HFFc6 (cell line): ENCODE measurements around the gene LRRC4B. TPM values are rescaled to one million over a fixed set of nuclear protein-coding genes. Genes with fewer than 3 reads are reported as not detected.
"Not testable (repeated sequence)": the region's sequence is repeated elsewhere in the genome, so short reads cannot be mapped to it uniquely, and the experiment has no call there.

ENCODE experiments used
- DNase-seq: peaks from one replicate; pipeline ENCODE4 v3.0.0-alpha.2; 2018
- H3K27ac Mint-ChIP-seq: 2 replicates; pipeline ENCODE4 v1.8.0; 2020; ENCODE audit warnings: mild to moderate bottlenecking, mixed read lengths
- H3K27me3 Mint-ChIP-seq: 2 replicates; pipeline ENCODE4 v1.8.0; 2021; ENCODE audit warnings: mild to moderate bottlenecking, moderate library complexity, mixed read lengths; ENCODE audit not compliant: insufficient read depth
- H3K36me3 Mint-ChIP-seq: 2 replicates; pipeline ENCODE4 v1.8.0; 2021; ENCODE audit warnings: low read depth, mixed read lengths
- H3K4me1 Mint-ChIP-seq: 2 replicates; pipeline ENCODE4 v1.8.0; 2020; ENCODE audit warnings: low read depth, mixed read lengths
- H3K4me3 Mint-ChIP-seq: 2 replicates; pipeline ENCODE4 v1.8.0; 2020; ENCODE audit warnings: mild to moderate bottlenecking, moderate library complexity, mixed read lengths
- H3K9me3 Mint-ChIP-seq: 2 replicates; pipeline ENCODE4 v1.8.0; 2020; ENCODE audit warnings: mild to moderate bottlenecking, mixed read lengths
- long read RNA-seq: library from polyadenylated mRNA; unstranded; transcript quantifications from one replicate; pipeline ENCODE4 v2.0.0, GENCODE V29; 2019
- total RNA-seq, 6 experiments: library from RNA; stranded (reverse); fragmentation: NEBNext Ultra II Directional; extraction: Animal tissue kit (Norgen Biotek cat#: 25700); gene quantifications; 2 replicates in 1 of 6; 3 replicates in 5 of 6; pipeline ENCODE4 v1.2.3, GENCODE V29; 2021
- TF ChIP-seq, protein P1 (sequence below): fragments of 200-600 bp; sonication (generic); IDR thresholded peaks from 2 replicates; pipeline ENCODE4 v1.5.0; 2021; ENCODE audit warnings: antibody characterized with exemption, mild to moderate bottlenecking

LRRC4B gene
- under 1 TPM; 0.07 to 0.14 (median 0.08) TPM for total RNA-seq
- long read RNA-seq, result 0 reads

- no peak within 1 kb of the TSS for H3K27ac Mint-ChIP-seq
- TF ChIP-seq, protein P1, sequence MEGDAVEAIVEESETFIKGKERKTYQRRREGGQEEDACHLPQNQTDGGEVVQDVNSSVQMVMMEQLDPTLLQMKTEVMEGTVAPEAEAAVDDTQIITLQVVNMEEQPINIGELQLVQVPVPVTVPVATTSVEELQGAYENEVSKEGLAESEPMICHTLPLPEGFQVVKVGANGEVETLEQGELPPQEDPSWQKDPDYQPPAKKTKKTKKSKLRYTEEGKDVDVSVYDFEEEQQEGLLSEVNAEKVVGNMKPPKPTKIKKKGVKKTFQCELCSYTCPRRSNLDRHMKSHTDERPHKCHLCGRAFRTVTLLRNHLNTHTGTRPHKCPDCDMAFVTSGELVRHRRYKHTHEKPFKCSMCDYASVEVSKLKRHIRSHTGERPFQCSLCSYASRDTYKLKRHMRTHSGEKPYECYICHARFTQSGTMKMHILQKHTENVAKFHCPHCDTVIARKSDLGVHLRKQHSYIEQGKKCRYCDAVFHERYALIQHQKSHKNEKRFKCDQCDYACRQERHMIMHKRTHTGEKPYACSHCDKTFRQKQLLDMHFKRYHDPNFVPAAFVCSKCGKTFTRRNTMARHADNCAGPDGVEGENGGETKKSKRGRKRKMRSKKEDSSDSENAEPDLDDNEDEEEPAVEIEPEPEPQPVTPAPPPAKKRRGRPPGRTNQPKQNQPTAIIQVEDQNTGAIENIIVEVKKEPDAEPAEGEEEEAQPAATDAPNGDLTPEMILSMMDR, result no peak
- no peaks in the 10 kb centered on the region for H3K9me3 Mint-ChIP-seq
- H3K36me3 Mint-ChIP-seq, result no peaks in the 10 kb centered on the region
- H3K4me1 Mint-ChIP-seq, result no peaks in the 10 kb centered on the region
- no peak for DNase-seq
- peaks cover 37% of the 10 kb centered on the region for H3K27me3 Mint-ChIP-seq
- no peak within 1 kb of the TSS for H3K4me3 Mint-ChIP-seq
Observed at GRCh38 chr19:50567882-50568727, at the start of gene LRRC4B. TSS of gene LRRC4B (minus strand) at chr19:50568435. CDS start at chr19:50548838, 19,597 bp downstream.

GRCh38 chr19:50612504-50613404, 44.5 kb upstream of the LRRC4B start:
- not testable (repeated sequence) for H3K27ac Mint-ChIP-seq, H3K4me3 Mint-ChIP-seq, H3K4me1 Mint-ChIP-seq, DNase-seq, H3K36me3 Mint-ChIP-seq, H3K9me3 Mint-ChIP-seq, H3K27me3 Mint-ChIP-seq

DNA sequence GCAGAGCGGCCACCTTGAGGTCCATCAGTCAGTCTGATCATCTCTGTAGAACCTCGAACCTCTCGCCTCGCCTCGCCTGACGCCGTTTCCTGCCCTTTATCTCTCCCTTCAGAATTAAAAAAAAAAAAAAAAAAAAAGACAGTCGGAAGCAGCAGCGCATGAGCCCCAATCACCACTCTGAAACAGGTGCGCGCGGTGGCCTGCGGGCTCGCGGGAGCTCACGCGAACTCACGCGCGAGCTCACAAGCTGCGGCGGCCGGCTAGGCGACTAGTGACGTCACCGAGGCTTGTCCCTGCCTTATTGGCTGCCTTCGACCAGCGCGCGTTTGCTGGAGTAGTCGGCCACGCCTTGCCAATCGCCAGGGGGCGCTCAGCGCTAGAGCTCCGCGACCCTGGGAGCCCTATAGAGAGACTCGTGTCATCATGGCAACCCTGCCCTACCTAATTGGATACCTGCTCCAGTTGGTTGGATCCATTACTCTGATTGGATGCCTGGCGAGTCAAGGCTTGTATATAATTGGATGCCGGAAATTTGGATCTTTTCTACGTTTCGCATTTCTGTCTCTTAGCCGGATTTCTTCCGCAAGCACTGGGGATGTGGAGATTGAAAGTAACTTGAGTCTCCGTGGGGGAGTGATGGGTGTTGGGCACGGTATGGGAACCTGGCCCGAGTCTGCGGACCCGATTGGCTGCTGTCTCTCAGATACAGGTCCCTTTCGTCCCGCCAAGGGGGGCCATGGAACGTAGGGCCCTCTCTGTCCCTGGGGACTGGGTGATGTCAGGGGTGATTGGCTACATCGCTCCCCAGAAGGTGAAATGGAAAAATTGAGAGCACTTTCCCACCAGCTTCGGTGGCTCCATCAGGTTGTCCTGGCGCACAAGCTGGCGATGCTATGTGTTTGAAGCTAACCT, 39.9 kb upstream of the LRRC4B start:
- peaks cover 6% of the 10 kb centered on the region for H3K36me3 Mint-ChIP-seq
- H3K27ac Mint-ChIP-seq, result no peak overlapping the region
- TF ChIP-seq, protein P1, result peak; percentile 43; the same call in 1 of the 2 replicates
- peaks cover 9% of the 10 kb centered on the region; the same call in 1 of the 2 replicates for H3K9me3 Mint-ChIP-seq
- H3K27me3 Mint-ChIP-seq, result no peaks in the 10 kb centered on the region; the same call in none of the 2 replicates
- H3K4me1 Mint-ChIP-seq, result no peaks in the 10 kb centered on the region
- H3K4me3 Mint-ChIP-seq, result no peak overlapping the region
- DNase-seq, result peak; percentile 1

DNA sequence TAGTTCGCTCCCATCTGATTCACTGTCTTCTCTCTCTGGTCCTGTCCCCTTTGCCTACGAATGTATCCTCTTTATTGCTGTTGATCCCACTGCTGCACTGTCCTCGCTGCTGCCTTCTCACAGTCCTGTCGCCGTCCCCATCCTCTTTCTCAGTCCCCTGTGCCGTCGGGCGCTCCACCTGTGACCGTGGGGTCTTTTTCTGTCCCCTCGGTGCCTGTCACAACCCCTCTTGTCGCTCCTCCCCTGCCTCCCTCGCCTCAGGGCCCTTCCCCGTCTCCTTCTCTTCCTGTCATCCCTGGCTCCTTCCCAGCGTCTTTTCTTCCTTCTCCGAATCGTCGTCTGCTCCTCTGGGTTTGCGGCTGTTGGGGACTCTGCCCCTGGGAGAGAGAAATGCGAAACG, 39.2 kb upstream of the LRRC4B start:
- TF ChIP-seq, protein P1, result no peak
- Mint-ChIP-seq H3K9me3 (peaks cover 9% of the 10 kb centered on the region; the same call in 1 of the 2 replicates), H3K4me3 (no peak overlapping the region), H3K36me3 (peaks cover 6% of the 10 kb centered on the region), H3K27me3 (no peaks in the 10 kb centered on the region; the same call in none of the 2 replicates), H3K27ac (no peak overlapping the region), H3K4me1 (no peaks in the 10 kb centered on the region)
- no peak for DNase-seq

DNA sequence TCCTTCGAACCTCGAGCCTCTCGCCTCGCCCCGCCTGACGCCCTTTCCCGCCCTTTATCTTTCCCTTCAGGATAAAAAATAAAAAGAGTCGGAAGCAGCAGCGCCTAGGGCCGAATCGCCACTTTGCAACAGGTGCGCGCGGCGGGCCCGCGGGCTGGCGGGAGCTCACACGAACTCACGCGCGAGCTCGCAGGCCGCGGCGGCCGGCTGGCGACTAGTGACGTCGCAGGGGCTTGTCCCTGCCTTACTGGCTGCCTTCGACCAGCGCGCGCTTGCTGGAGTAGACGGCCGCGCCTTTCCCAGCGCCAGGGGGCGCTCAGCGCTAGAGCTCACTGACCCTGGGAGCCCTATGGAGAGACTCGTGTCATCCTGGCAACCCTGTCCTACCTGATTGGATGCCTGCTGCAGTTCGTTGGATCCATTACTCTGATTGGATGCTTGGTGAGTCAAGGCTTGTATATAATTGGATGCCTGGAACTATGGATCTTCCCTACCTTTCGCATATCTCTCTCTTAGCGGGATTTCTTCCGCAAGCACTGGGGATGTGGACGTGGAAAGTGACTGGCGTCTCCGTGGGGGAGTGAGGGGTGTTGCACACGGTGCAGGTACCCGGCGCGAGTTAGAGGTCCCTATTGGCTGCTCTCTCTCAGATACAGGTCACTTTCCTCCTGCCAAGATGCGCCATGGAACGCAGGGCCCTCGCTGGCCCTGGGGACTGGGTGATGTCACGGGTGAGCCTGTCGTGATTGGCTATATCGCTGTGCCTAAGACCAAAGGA, 38.0 kb upstream of the LRRC4B start:
- not testable (repeated sequence) for H3K27me3 Mint-ChIP-seq, DNase-seq, H3K9me3 Mint-ChIP-seq, H3K4me1 Mint-ChIP-seq, H3K27ac Mint-ChIP-seq, H3K36me3 Mint-ChIP-seq, H3K4me3 Mint-ChIP-seq
- TF ChIP-seq, protein P1, result peak; percentile 20; the same call in 1 of the 2 replicates
